ENCODE results near the gene HPGD. TPM values are rescaled to one million over a fixed set of nuclear protein-coding genes. Genes with fewer than 3 reads are reported as not detected.

Gene HPGD
- total RNA-seq, 1 experiment from 2014 or later, result 0.66 TPM

DNA sequence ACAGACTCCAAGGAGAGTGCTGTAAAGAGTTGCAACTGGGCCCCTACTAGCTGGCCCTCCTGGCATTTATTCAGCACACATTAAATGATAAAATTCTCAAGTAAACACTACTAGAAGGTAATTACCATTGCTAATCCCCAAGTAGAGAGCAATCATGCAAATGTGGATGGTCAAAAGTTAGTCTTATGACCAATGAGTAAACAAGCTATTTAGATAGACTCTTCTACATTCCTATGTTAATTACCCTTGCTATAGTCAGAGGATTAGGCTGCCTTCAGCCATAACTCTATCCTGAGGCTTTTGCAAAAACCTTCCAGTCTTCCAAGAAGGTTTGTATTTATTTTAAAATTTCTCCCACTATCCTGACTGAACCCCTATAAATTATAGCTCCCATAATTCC, 28.3 kb upstream of the HPGD start:
- Histone ChIP-seq H4K20me1 (ENCODE audit: insufficient read depth) (no peaks in the 10 kb centered on the region), H3K9me3 (ENCODE audit: control insufficient read depth in 1 of 2, insufficient read depth in 1 of 2, low read depth in 1 of 2, low read length in 2 of 2) (no peaks in the 10 kb centered on the region), H3K4me1 (ENCODE audit: control insufficient read depth in 1 of 2, insufficient read depth in 2 of 2, low read length in 2 of 2) (no peaks in the 10 kb centered on the region), H2AFZ (ENCODE audit: low read depth, low read length, poor library complexity, severe bottlenecking) (no peak overlapping the region), H3K9me2 (ENCODE audit: insufficient read depth) (no peaks in the 10 kb centered on the region), H3K79me2 (ENCODE audit: insufficient read depth, low read length) (no peaks in the 10 kb centered on the region), H3K27me3 (ENCODE audit: insufficient read depth, low read length) (no peaks in the 10 kb centered on the region), H3K4me3 (replicated peaks in 1 of 2; ENCODE audit: low read depth in 1 of 2, low read length in 2 of 2) (no peak overlapping the region), H3K36me3 (ENCODE audit: control insufficient read depth in 1 of 2, insufficient read depth in 2 of 2, low read length in 2 of 2) (no peaks in the 10 kb centered on the region), H3K27ac (ENCODE audit: low read depth, low read length) (no peak overlapping the region), H3K9ac (ENCODE audit: low read length) (no peak overlapping the region), H3K4me2 (ENCODE audit: low read length) (no peak overlapping the region)
- ATAC-seq, result no peak
- no TSS peak for BruUV-seq (replicated peaks)
- no peak for TF ChIP-seq YY1 (IDR thresholded peaks at IDR 0.05; ENCODE audit: extremely low read depth, insufficient replicate concordance, low read depth, low read length)
- no peak for TF ChIP-seq CBX3 (IDR thresholded peaks at IDR 0.05; ENCODE audit: low read depth)
- no peak for TF ChIP-seq EZH2phosphoT487 (IDR thresholded peaks at IDR 0.05; ENCODE audit: borderline replicate concordance)
- TF ChIP-seq EZH2 (IDR thresholded peaks at IDR 0.05), result no peak
- TF ChIP-seq EGR1 (IDR thresholded peaks at IDR 0.05; ENCODE audit: low read depth), result no peak
- TF ChIP-seq SRF (IDR thresholded peaks at IDR 0.05; ENCODE audit: low read depth), result no peak
- TF ChIP-seq, protein P1, sequence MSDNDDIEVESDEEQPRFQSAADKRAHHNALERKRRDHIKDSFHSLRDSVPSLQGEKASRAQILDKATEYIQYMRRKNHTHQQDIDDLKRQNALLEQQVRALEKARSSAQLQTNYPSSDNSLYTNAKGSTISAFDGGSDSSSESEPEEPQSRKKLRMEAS (IDR thresholded peaks at IDR 0.05), result no peak
- TF ChIP-seq SIN3A (IDR thresholded peaks at IDR 0.05; ENCODE audit: low read depth), result no peak
- no peak for TF ChIP-seq RAD21 (IDR thresholded peaks at IDR 0.05; ENCODE audit: low read depth)
- TF ChIP-seq JUND (IDR thresholded peaks at IDR 0.05), result no peak
- TF ChIP-seq TCF7L2 (IDR thresholded peaks at IDR 0.05; ENCODE audit: borderline replicate concordance, extremely low read depth, insufficient read depth, insufficient read length), result no peak
- no peak for TF ChIP-seq POLR2AphosphoS5 (IDR thresholded peaks at IDR 0.05; ENCODE audit: low read depth, low read length)
- TF ChIP-seq, protein P2, sequence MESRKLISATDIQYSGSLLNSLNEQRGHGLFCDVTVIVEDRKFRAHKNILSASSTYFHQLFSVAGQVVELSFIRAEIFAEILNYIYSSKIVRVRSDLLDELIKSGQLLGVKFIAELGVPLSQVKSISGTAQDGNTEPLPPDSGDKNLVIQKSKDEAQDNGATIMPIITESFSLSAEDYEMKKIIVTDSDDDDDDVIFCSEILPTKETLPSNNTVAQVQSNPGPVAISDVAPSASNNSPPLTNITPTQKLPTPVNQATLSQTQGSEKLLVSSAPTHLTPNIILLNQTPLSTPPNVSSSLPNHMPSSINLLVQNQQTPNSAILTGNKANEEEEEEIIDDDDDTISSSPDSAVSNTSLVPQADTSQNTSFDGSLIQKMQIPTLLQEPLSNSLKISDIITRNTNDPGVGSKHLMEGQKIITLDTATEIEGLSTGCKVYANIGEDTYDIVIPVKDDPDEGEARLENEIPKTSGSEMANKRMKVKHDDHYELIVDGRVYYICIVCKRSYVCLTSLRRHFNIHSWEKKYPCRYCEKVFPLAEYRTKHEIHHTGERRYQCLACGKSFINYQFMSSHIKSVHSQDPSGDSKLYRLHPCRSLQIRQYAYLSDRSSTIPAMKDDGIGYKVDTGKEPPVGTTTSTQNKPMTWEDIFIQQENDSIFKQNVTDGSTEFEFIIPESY (IDR thresholded peaks at IDR 0.05; ENCODE audit: extremely low read depth, insufficient replicate concordance, low read length), result no peak
- TF ChIP-seq, protein P3, sequence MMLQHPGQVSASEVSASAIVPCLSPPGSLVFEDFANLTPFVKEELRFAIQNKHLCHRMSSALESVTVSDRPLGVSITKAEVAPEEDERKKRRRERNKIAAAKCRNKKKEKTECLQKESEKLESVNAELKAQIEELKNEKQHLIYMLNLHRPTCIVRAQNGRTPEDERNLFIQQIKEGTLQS (IDR thresholded peaks at IDR 0.05), result no peak
- no peak for TF ChIP-seq ELF1 (IDR thresholded peaks at IDR 0.05; ENCODE audit: borderline replicate concordance, low read depth)
- no peak for TF ChIP-seq ZNF274 (IDR thresholded peaks at IDR 0.05; ENCODE audit: low read depth, low read length)
- intact Hi-C loops (cut with micrococcal nuclease), result no loop called here
- no peak for DNase-seq (ENCODE audit: low read depth, low spot score)
- POLR2A ChIA-PET, result no interaction called here
- CTCF ChIA-PET, result no interaction called here
- RAD21 ChIA-PET (ENCODE audit: low non-redundant PET in 1 of 2, low total read pairs in 2 of 2, uncharacterized antibody in 2 of 2, unreplicated experiment in 2 of 2), result no interaction called here

Data from HCT116 (cell line).